ENCODE measurements around the gene FOSB. TPM values are rescaled to one million over a fixed set of nuclear protein-coding genes. Genes with fewer than 3 reads are reported as not detected.
A peak's percentile ranks its signal among the peaks of the same experiment; 100 is the strongest.

Gene FOSB
- total and polyA plus RNA-seq, 9 of the 15 experiments (the other 6 are each of a cell fraction or from before 2014, with no cell fraction given), result 0.11 to 2.7 (median 0.73) TPM

DNA sequence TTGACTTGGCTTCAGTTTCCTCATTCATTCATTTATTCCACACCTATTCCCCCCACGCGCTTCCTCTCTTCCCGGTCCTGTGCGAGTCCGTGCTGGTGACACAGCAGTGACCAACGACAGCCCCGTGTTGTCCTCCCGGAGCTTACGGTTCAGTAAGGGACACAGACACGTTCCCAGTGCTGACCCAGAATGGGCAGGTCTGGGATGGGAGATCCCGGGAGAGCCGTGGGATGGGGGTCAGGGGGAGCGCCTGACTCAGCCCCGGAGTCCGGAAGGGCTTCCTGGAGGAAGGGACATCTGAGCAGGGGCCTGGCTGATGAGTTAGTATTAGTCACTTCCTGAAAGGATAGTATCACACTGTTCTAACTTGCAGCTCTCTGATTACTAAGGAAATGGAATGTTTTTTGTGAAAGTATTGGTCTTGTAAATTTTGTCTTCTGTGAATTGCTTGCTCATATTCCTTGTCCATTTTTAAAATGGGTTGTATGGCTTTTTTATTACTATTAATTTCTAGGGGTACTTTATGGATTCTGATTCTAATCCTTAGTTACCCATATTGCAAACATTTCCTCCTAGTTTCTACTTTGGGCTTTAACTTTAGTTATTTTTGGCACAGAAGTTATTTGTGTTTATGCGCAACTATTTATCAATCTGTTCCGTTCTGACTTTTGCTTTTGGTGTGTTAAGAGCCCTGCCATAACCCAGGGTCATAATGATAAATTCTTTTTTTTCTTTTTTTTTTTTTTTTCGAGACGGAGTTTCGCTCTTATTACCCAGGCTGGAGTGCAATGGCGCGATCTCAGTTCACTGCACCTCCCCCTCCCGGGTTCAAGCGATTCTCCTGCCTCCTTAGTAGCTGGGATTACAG is 43.4 kb upstream of the FOSB start (continued):
- TF ChIP-seq, protein P1, sequence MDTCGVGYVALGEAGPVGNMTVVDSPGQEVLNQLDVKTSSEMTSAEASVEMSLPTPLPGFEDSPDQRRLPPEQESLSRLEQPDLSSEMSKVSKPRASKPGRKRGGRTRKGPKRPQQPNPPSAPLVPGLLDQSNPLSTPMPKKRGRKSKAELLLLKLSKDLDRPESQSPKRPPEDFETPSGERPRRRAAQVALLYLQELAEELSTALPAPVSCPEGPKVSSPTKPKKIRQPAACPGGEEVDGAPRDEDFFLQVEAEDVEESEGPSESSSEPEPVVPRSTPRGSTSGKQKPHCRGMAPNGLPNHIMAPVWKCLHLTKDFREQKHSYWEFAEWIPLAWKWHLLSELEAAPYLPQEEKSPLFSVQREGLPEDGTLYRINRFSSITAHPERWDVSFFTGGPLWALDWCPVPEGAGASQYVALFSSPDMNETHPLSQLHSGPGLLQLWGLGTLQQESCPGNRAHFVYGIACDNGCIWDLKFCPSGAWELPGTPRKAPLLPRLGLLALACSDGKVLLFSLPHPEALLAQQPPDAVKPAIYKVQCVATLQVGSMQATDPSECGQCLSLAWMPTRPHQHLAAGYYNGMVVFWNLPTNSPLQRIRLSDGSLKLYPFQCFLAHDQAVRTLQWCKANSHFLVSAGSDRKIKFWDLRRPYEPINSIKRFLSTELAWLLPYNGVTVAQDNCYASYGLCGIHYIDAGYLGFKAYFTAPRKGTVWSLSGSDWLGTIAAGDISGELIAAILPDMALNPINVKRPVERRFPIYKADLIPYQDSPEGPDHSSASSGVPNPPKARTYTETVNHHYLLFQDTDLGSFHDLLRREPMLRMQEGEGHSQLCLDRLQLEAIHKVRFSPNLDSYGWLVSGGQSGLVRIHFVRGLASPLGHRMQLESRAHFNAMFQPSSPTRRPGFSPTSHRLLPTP (IDR thresholded peaks at IDR 0.05; ENCODE audit: borderline replicate concordance, extremely low read depth, insufficient read length), result peak; percentile 80
- peak; percentile 71 for TF ChIP-seq SMAD1 (IDR thresholded peaks at IDR 0.05; ENCODE audit: low read depth, low read length, partially characterized antibody)
- TF ChIP-seq, protein P2, sequence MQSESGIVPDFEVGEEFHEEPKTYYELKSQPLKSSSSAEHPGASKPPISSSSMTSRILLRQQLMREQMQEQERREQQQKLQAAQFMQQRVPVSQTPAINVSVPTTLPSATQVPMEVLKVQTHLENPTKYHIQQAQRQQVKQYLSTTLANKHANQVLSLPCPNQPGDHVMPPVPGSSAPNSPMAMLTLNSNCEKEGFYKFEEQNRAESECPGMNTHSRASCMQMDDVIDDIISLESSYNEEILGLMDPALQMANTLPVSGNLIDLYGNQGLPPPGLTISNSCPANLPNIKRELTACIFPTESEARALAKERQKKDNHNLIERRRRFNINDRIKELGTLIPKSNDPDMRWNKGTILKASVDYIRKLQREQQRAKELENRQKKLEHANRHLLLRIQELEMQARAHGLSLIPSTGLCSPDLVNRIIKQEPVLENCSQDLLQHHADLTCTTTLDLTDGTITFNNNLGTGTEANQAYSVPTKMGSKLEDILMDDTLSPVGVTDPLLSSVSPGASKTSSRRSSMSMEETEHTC (IDR thresholded peaks at IDR 0.05), result peak; percentile 71
- no peak for TF ChIP-seq SP1 (CRISPR knock-in tag; IDR thresholded peaks at IDR 0.05)
- peak; percentile 55; the same call in 1 of the 2 replicates for TF ChIP-seq KLF13 (tag; IDR thresholded peaks at IDR 0.05; ENCODE audit: borderline replicate concordance, low read depth)
- TF ChIP-seq RAD51 (IDR thresholded peaks at IDR 0.05; ENCODE audit: borderline replicate concordance, low read depth), result no peak
- TF ChIP-seq SP2 (IDR thresholded peaks at IDR 0.05; ENCODE audit: extremely low read depth, low read depth, low read length, poor library complexity, severe bottlenecking), result no peak
- TF ChIP-seq, protein P3, sequence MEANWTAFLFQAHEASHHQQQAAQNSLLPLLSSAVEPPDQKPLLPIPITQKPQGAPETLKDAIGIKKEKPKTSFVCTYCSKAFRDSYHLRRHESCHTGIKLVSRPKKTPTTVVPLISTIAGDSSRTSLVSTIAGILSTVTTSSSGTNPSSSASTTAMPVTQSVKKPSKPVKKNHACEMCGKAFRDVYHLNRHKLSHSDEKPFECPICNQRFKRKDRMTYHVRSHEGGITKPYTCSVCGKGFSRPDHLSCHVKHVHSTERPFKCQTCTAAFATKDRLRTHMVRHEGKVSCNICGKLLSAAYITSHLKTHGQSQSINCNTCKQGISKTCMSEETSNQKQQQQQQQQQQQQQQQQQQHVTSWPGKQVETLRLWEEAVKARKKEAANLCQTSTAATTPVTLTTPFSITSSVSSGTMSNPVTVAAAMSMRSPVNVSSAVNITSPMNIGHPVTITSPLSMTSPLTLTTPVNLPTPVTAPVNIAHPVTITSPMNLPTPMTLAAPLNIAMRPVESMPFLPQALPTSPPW (CRISPR knock-in tag; IDR thresholded peaks at IDR 0.05), result no peak
- peak; percentile 60; the same call in 1 of the 2 replicates for TF ChIP-seq GATAD2A (IDR thresholded peaks at IDR 0.05)
- no peak for TF ChIP-seq CBX8 (IDR thresholded peaks at IDR 0.05; ENCODE audit: borderline replicate concordance, extremely low read depth, low read depth, low read length, poor library complexity, severe bottlenecking)
- peak; percentile 74 for TF ChIP-seq L3MBTL2 (IDR thresholded peaks at IDR 0.05)
- 0 out of 2 replicates have a peak, but pooled peaks have one; percentile 31 for TF ChIP-seq KDM2B (CRISPR knock-in tag; IDR thresholded peaks at IDR 0.05)
- TF ChIP-seq EGR1 (conservative IDR thresholded peaks at IDR 0.05), result peak; percentile 40; the same call in 1 of the 2 replicates
- no peak for TF ChIP-seq GATA2 (CRISPR knock-in tag; IDR thresholded peaks at IDR 0.05)
- TF ChIP-seq U2AF2 (optimal IDR thresholded peaks at IDR 0.05; ENCODE audit: low read depth, low read length), result no peak
- TF ChIP-seq PCBP2 (IDR thresholded peaks at IDR 0.05; ENCODE audit: low read depth, low read length, poor library complexity, severe bottlenecking), result no peak
